ENCODE measurements around the gene CENPN.

Gene CENPN, protein sequence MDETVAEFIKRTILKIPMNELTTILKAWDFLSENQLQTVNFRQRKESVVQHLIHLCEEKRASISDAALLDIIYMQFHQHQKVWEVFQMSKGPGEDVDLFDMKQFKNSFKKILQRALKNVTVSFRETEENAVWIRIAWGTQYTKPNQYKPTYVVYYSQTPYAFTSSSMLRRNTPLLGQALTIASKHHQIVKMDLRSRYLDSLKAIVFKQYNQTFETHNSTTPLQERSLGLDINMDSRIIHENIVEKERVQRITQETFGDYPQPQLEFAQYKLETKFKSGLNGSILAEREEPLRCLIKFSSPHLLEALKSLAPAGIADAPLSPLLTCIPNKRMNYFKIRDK

DNA sequence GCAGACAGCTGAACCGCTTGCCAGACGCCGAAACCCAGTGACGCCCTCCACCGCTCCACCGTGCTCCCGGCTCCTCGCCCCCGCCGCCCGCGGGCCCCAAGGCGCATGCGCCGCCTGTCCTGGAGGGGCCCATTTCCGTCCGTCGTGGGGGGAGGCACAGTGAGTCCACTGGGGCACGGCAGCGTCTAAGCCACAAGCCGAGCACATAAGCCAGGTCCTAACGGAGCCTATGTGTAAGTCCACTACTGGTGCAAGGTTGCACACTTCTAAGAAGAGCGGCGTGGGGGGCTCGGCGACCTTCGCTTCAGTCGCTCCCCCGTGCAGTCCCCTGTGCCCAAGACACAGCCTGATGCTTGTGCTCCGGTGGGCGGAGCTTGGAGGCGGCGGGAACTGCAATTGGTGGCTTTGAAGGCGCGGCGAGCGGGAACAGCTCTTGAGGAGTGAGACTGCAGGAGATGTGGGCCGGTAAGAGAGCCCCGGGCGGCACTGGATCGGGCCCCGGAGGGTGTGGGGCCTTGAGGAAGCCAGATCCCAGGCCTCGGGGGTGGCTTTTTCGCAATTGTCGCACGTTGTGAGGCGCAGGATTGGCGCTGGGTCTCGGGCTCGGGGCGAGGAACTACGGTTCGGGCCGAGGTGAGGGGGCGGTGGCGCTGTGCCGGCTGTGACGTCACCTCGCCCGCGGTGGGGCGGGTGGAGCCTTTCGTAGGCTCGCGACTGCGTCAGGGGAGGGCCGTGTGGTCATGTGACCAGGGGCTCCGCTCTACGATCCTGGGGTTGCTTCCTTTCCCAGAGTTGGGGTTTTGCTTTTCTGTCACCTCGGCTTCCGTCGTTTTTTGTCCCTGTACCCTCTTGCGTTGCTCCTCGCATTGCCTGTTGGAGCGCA is at the start of gene CENPN, which contains the start of gene CMC2:
Gene CENPN, plus strand, starts transcription at position 402 of the 883 bp plus-strand sequence. CDS start 4,726 bp downstream, outside the sequence.
Gene CMC2, minus strand, starts transcription at position 73 of the 883 bp plus-strand sequence. CDS start 9,491 bp downstream, outside the sequence.
- DNase-seq (ENCODE audit: low spot score) = peak; percentile 96

DNA sequence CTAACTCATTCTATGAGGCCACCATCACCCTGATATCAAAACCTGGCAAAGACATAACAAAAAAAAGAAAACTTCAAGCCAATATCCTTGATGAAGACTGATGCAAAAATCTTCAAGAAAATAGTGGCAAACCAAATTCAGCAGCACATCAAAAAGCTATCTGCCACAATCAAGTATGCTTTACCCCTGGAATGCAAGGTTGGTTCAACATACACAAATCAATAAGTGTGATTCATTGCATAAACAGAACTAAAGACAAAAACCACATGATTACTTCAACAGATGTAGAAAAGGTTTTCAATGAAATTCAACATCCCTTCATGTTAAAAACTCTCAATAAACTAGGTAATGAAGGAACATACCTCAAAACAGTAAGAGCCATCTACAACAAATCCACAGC is 48.7 kb upstream of the CENPN start:
- no peak for DNase-seq (ENCODE audit: low spot score)

DNA sequence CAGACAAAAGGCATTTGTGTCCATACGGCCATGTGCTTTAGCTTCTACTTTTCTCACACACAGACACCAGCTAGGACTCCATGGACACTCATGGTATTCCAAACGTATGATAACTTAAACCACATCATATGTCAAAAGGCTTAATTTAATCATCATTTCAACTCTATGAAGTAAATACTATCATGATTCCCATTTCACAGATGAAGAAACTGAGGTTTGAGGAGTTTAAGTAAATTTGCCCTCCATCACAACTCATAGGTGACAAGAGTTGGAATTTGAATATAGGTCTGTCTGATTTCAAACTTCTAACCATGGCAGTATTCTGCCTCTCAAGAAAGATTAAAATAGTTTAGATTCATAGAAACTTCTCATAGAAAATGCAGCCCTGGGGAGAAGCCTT is 44.1 kb upstream of the CENPN start:
- DNase-seq (ENCODE audit: low spot score) = no peak

DNA sequence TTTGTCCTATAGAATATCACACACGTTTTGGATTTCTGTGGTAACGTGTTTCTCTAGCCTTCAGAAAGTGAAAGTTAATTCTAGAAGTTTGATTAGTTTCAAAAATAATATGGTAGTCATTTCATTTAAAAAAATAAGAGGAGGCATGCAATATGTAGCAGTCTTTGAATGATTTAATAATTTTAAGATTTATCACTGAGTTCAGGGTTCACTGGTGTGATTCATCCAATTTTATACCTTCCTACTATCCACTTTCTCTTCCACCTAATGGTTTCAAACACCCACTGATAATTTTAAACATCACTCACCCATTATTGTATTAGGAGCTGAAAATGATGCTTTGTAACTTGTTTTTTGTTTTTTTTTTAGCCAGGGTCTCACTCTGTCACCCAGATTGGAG is 42.7 kb upstream of the CENPN start:
- no peak for DNase-seq (ENCODE audit: low spot score)

DNA sequence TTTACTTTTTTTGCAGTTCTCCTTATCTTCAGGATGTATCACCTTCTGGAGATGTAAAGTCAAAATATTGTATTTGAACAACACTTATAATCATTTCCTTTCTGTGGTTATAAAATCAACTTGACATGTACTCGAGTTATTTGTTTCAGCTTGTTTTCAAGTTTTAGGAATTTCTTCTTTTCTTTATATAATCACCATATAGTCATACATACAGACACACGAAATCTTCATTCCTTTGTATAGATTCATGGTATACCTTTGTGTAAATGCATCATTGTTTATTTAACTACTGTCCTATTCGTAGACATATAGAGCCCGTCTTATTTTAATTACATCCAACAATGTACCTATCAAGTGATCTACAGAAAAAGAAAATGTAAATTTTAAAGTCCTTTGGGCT is 40.4 kb upstream of the CENPN start:
- no peak for DNase-seq (ENCODE audit: low spot score)

DNA sequence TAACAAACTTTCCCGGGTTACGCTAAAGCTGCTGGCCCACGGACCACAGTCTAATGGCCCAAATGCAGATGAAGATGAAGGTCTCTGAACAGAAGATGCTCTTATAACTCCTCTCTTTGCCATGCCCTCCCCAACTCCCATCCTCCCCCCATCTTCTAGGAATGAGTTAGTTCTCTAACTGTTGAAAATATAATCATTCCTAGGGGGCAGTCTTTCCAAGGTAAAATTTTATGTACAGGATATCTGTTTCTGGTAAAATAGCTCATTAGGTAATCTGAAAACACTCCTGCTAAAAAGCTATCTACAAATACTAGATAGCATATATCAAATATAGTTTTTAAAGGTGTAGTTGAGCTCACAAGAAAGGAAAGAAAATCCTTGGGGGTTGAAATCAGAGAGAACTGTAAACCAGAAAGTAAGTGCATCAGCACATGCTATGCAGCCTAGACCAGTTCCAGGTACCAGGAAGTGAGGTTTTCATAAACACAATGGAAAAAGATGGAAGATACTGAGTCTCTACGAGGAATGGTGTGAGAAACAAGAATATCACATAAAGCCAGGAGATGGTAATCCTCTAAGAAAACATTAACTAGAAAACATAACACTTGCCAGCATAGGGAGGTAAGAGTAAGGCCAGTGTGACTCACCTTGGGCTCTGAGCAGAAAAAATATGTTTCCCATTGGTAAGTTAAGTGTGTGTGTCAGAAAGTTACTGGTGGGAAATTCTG is 38.5 kb upstream of the CENPN start:
- no peak for DNase-seq (ENCODE audit: low spot score)

DNA sequence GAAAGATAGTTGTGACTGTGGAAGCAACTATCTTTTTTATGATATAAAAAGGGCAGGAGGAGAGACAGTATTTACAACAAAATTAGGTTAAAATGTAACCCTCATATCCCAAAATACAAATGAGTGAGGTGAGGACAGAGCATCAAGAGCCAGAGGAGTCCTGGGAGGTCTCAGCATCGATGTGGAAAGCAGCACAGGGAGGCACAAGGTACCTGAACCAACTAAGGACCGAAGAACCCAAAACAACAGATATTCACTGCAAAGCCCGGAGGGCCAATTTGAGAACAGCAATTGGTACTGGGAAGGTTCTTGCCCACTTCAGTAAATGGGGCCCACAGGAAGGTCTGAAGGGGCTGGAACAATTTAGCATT is 37.9 kb upstream of the CENPN start:
- no peak for DNase-seq (ENCODE audit: low spot score)

DNA sequence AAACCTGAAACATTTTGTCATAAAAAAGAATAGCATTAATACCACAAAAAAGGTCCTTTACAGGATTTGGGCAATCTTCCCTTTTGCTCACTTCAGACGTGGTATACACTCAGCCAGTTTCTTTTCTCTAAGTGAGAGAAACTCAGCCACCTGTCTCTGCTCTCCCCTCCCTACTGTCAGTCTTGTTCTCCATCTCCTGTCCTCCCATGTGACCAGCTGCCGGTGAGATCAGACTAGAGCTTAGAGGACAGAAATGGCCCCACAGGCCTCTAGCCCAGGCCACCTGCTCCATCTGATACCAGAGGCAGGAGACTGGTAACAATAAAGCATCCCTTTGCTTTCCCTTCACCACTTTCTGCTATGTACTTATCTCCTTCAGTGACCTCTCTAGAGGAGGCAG is 35.2 kb upstream of the CENPN start:
- DNase-seq (ENCODE audit: low spot score) = no peak

DNA sequence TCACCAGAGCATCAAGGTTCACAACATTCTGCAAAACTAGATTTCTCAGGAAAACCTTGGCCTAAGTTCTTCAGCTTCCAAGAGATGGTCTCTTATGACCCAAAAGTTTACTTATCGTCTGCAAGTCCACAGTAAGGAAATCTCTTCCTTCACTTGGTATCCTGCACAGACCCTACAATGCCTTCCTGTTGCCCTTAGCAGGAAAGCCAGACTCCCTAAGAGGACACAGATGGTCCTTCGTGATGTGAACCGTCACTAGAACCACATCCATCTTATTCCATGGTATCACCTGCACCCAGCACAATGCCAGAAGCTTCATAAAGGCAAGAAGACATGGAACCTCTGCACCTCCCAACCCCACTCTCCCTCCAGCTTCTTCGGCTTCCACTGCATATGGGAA is 34.4 kb upstream of the CENPN start:
- no peak for DNase-seq (ENCODE audit: low spot score)

DNA sequence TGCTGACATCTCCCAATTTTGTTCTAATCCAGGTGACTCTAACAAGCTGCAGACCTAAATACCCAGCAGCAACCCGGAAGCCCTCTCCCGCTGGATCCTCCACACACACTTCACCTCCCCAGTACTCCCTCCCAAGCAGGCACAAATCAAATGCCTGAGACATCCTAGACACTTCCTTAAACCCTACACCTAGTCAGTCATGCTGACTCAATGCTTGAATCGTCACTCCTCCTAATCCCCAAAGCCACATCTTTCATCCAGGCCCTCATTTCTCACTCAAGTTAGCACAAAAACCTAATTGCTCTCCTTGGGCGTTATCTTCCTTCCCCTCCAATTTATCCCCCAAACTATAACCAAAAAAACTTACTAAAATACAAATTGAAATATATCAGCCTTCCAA is 33.0 kb upstream of the CENPN start:
- no peak for DNase-seq (ENCODE audit: low spot score)

DNA sequence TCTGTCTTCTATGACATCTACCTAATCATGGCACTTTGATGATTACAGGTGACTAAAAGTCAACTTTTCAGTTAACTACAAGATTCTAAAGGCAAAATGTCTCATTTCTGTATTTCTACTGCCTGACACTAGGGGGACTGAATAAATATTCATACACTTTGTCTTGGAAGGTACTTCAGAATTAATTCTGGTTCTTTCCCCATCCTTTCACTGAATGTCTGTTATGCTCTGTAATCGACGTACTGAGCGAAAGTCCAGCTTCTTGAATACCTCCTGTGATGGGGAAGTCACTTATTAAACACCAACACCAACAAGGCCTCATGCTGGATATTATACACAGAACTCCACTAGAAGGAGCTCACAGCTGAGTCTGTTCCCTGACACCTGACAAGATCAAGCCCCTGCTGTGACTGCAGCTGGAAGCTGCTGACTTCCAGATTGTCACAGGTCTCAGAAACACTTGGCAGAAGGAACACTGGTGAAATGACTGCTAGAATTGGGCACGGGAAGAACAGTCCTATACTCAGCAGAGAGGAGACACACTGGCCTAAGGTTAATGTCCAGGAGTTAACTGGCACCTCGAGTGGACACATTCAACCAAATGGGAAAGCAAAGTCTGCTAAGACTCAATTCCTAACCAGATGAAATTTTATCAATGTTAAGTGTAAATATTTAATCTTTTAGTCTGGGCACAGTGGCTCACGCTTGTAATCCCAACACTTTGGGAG is 32.2 kb upstream of the CENPN start:
- DNase-seq (ENCODE audit: low spot score) = no peak

DNA sequence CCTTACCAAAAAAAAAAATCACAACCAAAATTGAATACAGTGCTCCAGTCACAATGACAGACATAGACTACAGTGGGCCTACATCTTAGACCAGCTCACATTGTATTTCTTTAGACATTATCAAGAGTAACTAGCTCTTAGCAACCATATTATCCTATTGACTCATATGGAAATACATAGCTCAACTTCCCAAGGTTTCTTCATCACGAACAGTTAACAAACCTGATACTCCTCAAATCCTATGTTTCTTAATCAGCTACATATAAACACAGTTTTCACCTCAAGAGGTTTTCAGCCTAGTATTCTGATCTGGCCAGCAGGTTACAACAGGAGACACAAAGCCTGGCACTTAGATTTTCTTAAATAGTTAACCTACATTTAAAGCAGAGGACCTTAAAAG is 30.1 kb upstream of the CENPN start:
- DNase-seq (ENCODE audit: low spot score) = no peak

DNA sequence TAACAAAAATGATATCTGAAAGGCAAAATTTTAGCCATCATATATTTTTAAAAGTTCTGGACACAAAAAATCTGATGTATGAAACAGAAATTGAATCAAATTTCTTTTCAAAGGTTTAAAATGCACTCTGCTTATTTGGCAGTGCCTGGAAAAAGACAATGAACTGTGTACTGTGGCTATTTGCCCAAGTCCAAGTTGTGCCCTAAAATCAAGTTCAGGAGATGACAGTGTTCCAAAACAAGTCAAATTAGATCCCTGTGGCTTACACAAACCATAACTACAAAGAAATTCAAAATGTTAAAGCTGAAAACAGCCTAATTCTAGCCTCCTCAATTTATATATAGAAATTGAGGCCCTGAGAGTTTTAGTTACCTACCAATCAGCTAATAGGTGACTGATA is 25.9 kb upstream of the CENPN start:
- DNase-seq (ENCODE audit: low spot score) = no peak

DNA sequence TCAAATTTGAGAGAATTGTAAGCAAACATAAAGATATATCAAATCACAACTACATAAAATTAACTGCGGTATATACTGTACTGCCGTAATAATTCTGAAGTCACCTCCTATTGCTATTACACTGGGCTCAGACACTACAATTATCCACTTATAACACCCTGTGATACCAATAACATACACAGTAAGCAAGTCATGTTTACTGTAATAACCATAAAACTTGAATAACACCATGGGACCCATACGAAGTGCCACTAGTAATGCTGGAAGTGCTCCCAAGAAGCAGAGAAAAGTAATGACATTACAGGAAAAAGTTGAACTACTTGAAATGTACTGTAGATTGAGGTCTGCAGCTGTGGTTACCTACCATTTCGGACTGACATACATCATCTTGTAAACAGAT is 24.4 kb upstream of the CENPN start:
- no peak for DNase-seq (ENCODE audit: low spot score)

DNA sequence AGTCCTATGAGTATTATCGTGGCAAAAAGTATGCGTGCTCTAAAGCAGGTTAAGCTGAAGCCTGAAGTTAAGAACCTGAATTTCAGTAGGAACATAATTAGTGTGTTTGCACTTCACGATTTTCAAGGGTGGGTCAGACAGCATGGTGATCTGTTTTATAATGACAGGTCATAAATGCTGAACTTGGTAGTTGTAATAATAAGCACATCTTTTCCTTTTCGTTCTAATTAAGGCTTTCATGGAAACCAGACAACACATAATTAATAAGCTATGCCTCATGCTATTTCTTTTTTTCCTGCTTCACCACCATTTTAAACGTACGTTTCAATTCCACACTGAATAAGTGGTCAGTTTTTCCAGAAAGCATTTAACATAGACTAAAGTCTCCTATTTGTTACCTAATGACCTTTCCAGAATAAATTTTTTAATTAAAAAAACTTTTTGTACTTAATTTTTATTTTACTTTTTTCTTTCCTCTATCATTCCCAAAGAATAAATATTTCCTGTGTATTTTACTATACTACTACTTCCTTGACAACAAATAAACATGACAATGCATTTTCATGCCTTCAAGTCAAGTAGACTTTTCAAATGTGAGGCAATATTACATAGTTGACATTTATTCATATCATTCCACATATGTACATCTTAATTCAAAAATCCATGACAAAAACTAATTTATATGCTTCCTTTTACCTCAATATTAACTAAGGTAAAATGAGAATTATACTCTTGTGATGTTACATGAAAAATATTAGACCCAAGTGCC is 22.7 kb upstream of the CENPN start:
- DNase-seq (ENCODE audit: low spot score) = no peak

DNA sequence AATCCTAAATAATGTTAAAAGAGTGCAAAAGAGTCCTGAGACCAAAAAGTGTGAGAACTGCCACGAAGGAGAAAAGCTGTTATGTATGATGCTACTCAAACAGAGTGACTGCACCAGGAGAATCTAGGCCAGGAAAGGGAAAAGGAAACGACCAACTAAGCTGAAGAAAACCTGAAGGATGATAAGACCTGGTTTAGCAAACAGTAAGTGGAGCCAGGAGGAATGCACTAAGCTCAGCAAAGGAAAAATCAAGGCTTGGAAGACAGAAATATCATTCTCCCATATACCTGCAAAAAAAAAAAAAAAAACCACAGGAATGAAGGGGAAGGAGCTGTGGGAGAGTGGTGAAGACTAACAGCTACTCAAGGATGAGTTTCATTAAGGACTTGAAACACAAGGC is 21.4 kb upstream of the CENPN start:
- DNase-seq (ENCODE audit: low spot score) = no peak

DNA sequence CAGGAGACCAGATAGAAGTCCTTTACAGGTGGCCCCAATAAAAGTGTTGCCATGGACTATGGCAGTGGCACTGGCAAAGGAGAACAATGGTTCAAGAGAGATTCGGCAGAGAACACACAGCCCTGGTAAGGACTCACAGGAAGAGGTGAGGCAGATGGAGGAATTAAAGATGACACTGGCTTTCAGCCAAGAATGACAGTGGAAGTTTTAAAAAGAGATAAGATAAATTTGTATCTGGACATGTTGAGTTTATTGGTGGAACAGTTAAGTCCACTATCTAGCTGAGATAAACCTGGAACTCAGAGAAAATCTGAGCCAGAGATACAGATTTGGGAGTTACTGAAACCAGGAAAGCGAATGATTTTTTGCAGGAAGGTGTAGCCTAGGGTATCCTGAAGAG is 20.5 kb upstream of the CENPN start:
- DNase-seq (ENCODE audit: low spot score) = no peak

DNA sequence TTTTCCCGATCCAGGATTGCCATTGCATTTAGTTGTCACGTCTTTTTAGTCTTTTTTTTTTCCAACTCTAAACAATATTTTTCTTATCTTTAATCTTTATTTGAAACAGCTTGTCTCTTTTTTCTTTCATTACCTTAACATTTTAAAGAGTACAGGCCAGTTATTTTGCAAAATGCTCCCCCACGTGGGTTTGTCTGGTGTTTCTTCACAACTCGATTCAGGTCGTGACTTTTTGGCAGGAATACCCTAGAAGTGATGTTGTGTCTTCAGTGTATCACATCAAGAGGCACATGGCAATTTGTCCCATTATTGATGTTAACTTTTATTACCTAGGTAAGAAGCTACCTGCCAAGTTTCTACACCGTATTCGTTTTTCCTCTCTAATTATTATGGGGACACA is 18.3 kb upstream of the CENPN start:
- DNase-seq (ENCODE audit: low spot score) = no peak

DNA sequence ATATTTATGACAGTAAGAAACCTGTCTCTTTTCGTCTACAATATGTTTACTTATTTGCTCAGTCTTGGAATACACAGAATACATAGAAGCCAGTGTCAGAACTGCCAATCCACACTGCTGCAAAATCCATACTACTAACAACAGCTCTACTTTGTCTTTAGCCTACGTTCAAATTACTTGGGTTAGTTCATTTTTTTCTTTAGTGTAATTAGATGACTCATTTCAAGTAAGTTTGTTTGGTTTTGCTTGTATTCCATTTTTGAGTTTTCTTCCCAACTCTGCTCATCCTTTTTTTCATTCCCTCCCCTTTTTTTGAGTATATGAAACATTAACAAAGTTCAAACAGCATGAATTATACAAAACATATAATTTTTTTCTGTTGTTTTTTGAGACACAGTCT is 17.2 kb upstream of the CENPN start:
- DNase-seq (ENCODE audit: low spot score) = no peak

DNA sequence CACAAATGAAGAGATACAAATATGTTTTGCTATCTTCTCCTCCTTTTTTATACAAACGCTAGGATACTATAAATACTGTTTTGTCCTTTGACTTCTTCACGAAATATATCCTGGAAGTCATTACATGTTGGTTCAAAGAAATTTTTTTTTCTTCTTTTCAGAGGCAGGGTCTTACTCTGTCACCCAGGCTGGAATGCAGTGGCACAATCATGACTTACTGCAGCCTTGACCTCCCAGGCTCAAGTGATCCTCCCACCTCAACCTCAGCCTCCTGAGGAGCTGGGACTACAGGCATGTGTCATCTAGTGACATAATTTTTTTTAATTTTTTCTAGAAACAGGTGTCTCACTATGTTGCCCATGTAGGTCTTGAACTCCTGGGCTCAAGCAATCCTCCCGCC is 16.4 kb upstream of the CENPN start:
- DNase-seq (ENCODE audit: low spot score) = no peak

DNA sequence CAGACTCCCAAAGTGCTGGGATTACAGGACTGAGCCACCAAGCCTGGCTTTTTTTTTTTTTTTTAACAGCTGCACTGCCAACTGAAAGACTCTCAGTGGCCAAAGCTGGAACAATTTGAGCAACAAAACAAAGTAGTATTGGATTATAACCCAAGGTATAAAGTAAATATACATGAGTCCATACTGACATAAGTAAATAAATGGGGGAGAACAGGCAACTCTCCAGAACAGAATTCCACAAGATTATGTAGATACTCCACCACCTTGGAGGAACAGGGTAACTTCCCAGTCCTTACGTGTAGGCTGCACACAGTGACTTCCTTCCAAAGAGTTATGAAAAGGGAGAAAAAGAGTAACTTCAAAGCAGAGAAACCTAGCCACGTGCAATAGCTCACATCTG is 16.0 kb upstream of the CENPN start:
- no peak for DNase-seq (ENCODE audit: low spot score)

Measured in HuH-7 (cell line).